SHP77 treated with DMSO at 0.1 percent for 48 hours (cell line): ENCODE data around the gene UPK1B.
"Not testable (repeated sequence)": the region's sequence is repeated elsewhere in the genome, so short reads cannot be mapped to it uniquely, and the experiment has no call there.

ENCODE experiments used
- DNase-seq: peaks from one replicate; lab custom pipeline; 2025; lab: John Stamatoyannopoulos, UW

Gene UPK1B

DNA sequence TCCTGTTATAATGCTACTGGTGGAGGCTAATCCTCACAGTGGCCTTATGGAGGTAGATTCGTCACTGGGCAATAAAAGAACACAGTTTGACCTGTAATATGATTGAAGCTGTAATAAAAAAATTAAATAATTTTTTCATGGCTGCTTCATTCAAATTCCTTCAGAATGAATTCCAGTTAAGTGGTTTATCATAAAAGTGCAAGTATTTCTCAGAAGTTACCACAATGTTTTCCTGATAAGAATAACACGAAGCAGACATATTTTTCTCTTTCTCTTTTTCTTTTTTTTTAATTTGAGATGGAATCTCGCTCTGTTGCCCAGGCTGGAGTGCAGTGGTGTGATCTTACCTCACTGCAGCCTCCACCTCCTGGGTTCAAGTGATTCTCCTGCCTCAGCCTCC is 51.7 kb downstream of the UPK1B start:
- DNase-seq, result no peak

DNA sequence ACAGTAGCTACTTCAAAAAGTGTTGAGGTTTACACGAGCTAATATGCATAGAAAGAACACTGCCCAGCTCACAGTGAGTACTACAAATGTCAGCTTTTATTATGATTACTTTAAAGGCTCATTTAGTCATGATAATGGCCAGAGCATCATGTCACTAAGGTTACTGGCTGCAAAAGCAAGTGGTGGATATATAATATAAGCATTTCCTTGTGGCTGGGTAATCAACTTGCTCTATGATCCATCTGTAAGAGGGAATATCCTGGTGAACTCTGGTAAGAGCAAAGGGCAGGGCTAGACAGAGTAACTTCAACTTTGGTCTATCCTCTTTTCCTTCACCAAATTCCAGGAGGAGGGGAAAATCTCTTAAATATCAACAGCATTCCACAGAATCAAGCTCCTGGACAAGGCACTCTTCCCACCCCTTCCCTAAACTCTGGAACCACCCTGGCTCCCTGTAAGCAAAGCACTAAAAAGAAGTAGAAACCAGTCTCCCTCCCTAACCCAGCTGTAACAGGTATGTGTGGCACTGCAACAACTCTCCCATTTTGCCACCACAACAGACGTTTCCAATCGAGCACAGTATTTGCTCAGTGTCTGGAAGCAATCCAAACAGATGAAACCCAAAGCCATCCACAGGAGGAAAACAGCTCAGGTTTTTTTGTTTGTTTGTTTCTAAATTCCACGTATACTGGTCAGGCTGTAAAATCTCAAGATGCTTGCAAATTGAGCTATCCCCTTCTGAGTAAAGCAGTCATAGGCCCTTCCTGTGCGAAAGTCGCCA is 53.9 kb downstream of the UPK1B start:
- DNase-seq, result no peak

GRCh38 chr3:119228373-119229145 is 55.2 kb downstream of the UPK1B start:
- DNase-seq, result no peak

DNA sequence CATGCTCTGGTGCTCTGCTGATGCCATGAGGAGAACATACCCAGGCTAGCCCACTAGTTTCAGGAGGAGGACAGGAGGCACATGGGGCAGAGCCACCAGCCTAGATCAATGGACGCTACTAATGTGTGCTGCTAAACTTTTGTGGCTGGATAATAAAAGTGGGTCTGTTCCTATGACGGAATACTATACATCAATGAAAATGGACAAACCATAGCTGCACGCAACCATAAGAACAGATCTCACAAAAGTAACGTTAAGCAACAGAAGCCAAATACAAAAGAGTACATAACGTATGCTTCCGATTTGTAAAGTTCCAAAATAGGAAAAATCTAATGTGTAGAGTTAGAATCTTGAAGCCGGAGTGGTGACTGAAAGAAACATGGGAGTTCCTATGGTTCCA is 55.8 kb downstream of the UPK1B start:
- no peak for DNase-seq

DNA sequence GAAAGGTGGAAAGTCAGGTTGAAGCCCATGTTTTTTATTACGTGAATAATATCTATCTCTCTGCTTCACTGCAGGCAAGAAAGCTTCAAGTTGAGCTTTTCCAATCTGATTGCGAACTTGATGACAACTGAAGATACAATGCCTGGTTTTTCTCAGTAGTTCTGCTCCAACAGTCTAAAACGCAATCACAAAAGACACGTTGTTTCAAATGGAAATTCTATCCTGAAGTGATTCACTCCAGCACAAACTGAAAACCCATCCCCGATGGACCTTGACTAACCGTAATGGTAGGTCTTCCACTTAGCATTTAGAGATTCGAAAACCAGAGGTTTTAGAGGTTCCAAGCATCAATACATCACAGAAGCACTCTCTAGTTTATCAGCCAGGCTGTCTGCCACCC is 56.7 kb downstream of the UPK1B start:
- DNase-seq, result no peak

- DNase-seq, result no peak
Measured at GRCh38 chr3:119230745-119231144, 57.3 kb downstream of the UPK1B start.

- no peak for DNase-seq
Measured at GRCh38 chr3:119234610-119235009, 61.2 kb downstream of the UPK1B start.

- DNase-seq, result no peak
Measured at GRCh38 chr3:119235151-119235550, 61.8 kb downstream of the UPK1B start.

- DNase-seq, result no peak
Measured at GRCh38 chr3:119236756-119237155, 63.4 kb downstream of the UPK1B start.

GRCh38 chr3:119237299-119237698 is 63.9 kb downstream of the UPK1B start:
- DNase-seq, result no peak

GRCh38 chr3:119238363-119238762 is 65.0 kb downstream of the UPK1B start:
- DNase-seq, result no peak

- DNase-seq, result no peak
Measured at GRCh38 chr3:119239206-119239820, 65.9 kb downstream of the UPK1B start.

- DNase-seq, result no peak
Measured at GRCh38 chr3:119240101-119240590, 66.7 kb downstream of the UPK1B start.

GRCh38 chr3:119240591-119241434 is 67.4 kb downstream of the UPK1B start, which contains the start of gene B4GALT4:
B4GALT4 (minus strand) TSS chr3:119240878; CDS start chr3:119230099, 10,779 bp downstream.
- peak; percentile 43 for DNase-seq

DNA sequence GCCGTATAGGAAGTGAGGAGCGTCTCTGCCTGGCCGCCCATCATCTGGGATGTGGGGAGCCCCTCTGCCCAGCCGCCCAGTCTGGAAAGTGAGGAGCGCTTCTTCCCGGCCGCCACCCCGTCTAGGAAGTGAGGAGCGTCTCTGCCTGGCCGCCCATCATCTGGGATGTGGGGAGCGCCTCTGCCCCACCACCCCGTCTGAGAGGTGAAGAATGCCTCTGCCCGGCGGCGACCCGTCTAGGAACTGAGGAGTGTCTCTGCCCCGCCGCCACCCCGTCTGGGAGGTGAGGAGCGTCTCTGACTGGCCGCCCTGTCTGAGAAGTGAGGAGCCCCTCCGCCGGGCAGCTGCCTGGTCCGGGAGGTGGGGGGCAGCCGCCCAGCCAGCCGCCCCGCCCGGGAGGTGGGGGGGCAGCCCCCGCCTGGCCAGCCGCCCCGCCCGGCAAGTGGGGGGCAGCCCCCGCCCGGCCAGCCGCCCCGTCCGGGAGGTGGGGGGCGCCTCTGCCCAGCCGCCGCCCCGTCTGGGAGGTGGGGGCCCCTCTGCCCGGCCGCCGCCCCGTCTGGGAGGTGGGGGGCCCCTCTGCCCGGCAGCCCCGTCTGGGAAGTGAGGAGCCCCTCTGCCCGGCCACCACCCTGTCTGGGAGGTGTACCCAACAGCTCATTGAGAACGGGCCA is 69.1 kb downstream of the UPK1B start:
- DNase-seq, result not testable (repeated sequence)

DNA sequence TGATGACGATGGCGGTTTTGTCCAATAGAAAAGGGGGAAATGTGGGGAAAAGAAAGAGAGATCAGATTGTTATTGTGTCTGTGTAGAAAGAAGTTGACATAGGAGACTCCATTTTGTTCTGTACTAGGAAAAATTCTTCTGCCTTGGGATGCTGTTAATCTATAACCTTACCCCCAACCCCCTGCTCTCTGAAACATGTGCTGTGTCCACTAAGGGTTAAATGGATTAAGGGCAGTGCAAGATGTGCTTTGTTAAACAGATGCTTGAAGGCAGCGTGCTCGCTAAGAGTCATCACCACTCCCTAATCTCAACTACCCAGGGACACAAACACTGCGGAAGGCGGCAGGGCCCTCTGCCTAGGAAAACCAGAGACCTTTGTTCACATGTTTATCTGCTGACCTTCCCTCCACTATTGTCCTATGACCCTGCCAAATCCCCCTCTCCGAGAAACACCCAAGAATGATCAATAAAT is 69.7 kb downstream of the UPK1B start:
- DNase-seq, result not testable (repeated sequence)

DNA sequence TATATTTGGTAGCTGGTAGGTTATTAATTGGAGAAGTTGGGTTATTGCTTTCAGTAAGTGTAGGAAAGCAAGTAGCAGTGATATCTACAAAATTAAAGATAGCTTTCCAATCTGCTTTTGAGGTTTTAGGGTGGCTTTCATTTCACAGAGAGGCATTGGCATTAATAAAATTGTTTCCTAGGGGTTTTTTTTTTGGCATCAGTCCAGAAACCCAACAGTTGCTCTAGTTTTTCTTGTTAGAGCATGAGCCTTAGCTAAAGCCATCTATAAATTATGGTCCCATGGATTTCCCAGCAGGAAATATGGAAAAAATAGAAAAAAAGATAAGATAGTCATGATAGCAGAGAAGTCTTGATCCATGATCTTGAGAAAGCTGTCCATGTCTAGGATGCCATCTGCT is 70.3 kb downstream of the UPK1B start:
- DNase-seq, result no peak

DNA sequence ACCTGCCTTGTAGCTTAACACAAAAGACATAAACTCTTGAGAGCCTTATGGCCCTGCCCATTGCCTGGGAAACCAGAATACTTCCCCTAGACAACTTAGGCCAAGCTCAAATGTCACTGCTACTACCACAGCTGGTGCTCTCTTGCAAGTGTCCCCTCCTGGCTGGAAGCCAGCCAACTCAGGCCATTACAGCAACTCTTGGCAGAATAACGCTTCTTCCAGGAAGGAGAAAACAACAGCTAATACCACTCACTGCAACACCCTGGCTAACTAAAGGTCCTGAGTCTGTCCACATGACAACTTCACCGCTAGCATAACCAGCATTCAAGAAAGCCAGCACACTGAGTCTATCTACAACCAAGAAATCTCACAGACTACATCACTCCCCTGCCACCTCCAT is 72.4 kb downstream of the UPK1B start:
- DNase-seq, result no peak
